Activated T-cell treated with anti-CD3 and anti-CD28 coated beads for 24 hours (primary cell): ENCODE results near the gene RBM46.

Source experiments
- DNase-seq: peaks from one replicate; pipeline ENCODE4 v3.0.0-alpha.2; 2020; ENCODE audit warnings: low read depth

RBM46 gene

GRCh38 chr4:154781126-154781982 is at the start of gene RBM46:
Gene RBM46, plus strand, starts transcription at chr4:154781272. Its CDS starts 15,481 bp downstream, at chr4:154796753.
- DNase-seq = no peak

- no peak for DNase-seq
Observed at GRCh38 chr4:154731756-154732155, 49.3 kb upstream of the RBM46 start.

- no peak for DNase-seq
Observed at GRCh38 chr4:154732669-154733068, 48.4 kb upstream of the RBM46 start.

GRCh38 chr4:154736770-154737169 is 44.3 kb upstream of the RBM46 start:
- no peak for DNase-seq

- DNase-seq = no peak
Observed at GRCh38 chr4:154738426-154738825, 42.6 kb upstream of the RBM46 start.

- no peak for DNase-seq
Observed at GRCh38 chr4:154739111-154739510, 42.0 kb upstream of the RBM46 start.

GRCh38 chr4:154740462-154740861 is 40.6 kb upstream of the RBM46 start:
- no peak for DNase-seq

- no peak for DNase-seq
Observed at GRCh38 chr4:154741131-154741665, 39.9 kb upstream of the RBM46 start.

GRCh38 chr4:154741922-154742850 is 38.9 kb upstream of the RBM46 start:
- no peak for DNase-seq

GRCh38 chr4:154743683-154744340 is 37.3 kb upstream of the RBM46 start, which contains the start of gene LRAT:
Gene LRAT, plus strand, starts transcription at chr4:154744000. Its CDS starts 327 bp downstream, at chr4:154744327.
- DNase-seq = peak; percentile 13

- DNase-seq = no peak
Observed at GRCh38 chr4:154744341-154744926, 36.6 kb upstream of the RBM46 start.

GRCh38 chr4:154757713-154758112 is 23.4 kb upstream of the RBM46 start:
- no peak for DNase-seq

- DNase-seq = no peak
Observed at GRCh38 chr4:154760895-154761294, 20.2 kb upstream of the RBM46 start.

- DNase-seq = no peak
Observed at GRCh38 chr4:154778264-154778663, 2.8 kb upstream of the RBM46 start.

- DNase-seq = no peak
Observed at GRCh38 chr4:154779362-154779947, 1.6 kb upstream of the RBM46 start.

GRCh38 chr4:154781983-154782293 is 866 bp downstream of the RBM46 start:
- DNase-seq = no peak

- DNase-seq = no peak
Observed at GRCh38 chr4:154807042-154807630, 26.1 kb downstream of the RBM46 start.

- DNase-seq = no peak
Observed at GRCh38 chr4:154818230-154818629, 37.2 kb downstream of the RBM46 start.

- no peak for DNase-seq
Observed at GRCh38 chr4:154822775-154823174, 41.7 kb downstream of the RBM46 start.

GRCh38 chr4:154836030-154836429 is 55.0 kb downstream of the RBM46 start:
- no peak for DNase-seq

GRCh38 chr4:154836513-154836912 is 55.4 kb downstream of the RBM46 start:
- DNase-seq = no peak
